Measurements from ENCODE around the gene ETFDH.

ETFDH gene

GRCh38 chr4:158669310-158669709 lies 2.8 kb upstream of the ETFDH start:
- TF ChIP-seq GATA2 (IDR thresholded peaks at IDR 0.05; ENCODE audit: low read depth, low read length) (no peak), GATA3 (IDR thresholded peaks at IDR 0.05; ENCODE audit: low read depth, low read length) (no peak)

DNA sequence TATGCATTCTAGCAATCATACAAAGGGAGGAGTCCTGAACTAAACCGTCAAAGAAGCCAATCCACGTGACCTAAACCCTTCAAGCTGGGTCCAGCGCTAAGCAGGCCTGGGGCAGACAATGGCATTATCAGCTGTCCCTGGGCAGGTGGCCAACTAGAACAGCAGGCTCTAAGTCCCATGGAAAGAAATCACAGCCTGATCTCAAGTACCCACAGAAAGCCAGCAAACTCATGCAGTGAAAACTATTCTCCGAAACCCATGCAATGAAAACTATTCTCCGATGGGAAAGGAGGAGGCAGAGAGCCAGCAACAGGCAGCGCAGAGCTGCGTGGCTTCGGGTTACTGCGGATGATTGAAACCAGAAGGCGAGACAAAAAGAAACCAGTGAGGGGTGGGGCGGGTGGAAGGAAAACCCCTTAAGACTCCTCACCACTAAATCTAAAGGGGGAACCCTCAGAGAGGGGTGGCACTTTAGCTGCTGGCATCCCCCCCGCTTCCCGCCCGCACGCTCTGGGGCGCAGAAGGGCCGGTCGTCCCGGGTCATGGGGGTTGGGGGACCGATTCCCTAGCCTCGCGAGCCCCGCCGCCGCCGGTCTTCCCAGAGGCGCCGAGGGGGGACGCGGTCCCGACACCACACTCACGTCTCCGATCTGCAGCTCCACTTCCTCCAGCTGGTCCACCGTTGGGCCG lies 976 bp upstream of the ETFDH start:
- TF ChIP-seq GATA2 (IDR thresholded peaks at IDR 0.05; ENCODE audit: low read depth, low read length) (no peak), GATA3 (IDR thresholded peaks at IDR 0.05; ENCODE audit: low read depth, low read length) (no peak)

DNA sequence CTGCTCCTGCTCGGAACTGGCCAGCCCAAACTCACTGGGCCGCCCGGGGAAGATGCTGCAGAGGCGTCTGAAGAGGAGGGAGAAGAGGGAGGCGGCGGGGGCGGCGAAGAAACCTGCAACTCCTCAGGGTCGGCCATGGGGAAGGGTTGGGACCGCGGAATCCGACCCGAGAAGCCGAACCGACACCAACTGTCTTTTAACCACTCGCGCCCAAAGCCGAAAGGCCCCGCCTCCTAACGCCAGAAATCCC lies 506 bp upstream of the ETFDH start, which contains the start of gene C4orf46:
C4orf46 (minus strand) TSS at position 223 of the 250 bp plus-strand sequence; CDS start at position 137, 86 bp downstream.
- no peak for TF ChIP-seq GATA3 (IDR thresholded peaks at IDR 0.05; ENCODE audit: low read depth, low read length)
- no peak for TF ChIP-seq GATA2 (IDR thresholded peaks at IDR 0.05; ENCODE audit: low read depth, low read length)

GRCh38 chr4:158673633-158674032 lies 1.5 kb downstream of the ETFDH start:
- TF ChIP-seq GATA3 (IDR thresholded peaks at IDR 0.05; ENCODE audit: low read depth, low read length): no peak
- TF ChIP-seq GATA2 (IDR thresholded peaks at IDR 0.05; ENCODE audit: low read depth, low read length): no peak

DNA sequence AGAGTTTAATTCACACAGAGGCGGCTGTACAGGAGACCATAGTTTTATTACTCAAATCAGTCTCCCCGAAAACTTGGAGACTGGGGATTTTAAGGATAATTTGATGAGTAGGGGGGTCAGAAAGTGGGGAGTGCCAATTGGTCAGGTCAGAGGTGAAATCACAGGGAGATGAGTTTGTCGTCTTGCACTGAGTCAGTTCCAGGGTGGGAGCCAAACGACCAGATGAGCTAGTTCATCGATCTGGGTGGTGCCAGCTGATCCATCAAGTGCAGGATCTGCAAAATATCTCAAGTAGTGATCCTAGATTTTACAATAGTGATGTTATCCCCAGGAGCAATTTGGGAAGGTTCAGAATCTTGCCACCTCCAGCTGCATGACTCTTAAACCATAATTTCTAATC lies 4.0 kb downstream of the ETFDH start:
- no peak for TF ChIP-seq GATA2 (IDR thresholded peaks at IDR 0.05; ENCODE audit: low read depth, low read length)
- TF ChIP-seq GATA3 (IDR thresholded peaks at IDR 0.05; ENCODE audit: low read depth, low read length): no peak

- TF ChIP-seq GATA3 (IDR thresholded peaks at IDR 0.05; ENCODE audit: low read depth, low read length) (no peak), GATA2 (IDR thresholded peaks at IDR 0.05; ENCODE audit: low read depth, low read length) (no peak)
Observed at GRCh38 chr4:158678767-158679166, 6.7 kb downstream of the ETFDH start.

GRCh38 chr4:158681629-158682028 lies 9.5 kb downstream of the ETFDH start:
- TF ChIP-seq GATA2 (IDR thresholded peaks at IDR 0.05; ENCODE audit: low read depth, low read length) (no peak), GATA3 (IDR thresholded peaks at IDR 0.05; ENCODE audit: low read depth, low read length) (no peak)

DNA sequence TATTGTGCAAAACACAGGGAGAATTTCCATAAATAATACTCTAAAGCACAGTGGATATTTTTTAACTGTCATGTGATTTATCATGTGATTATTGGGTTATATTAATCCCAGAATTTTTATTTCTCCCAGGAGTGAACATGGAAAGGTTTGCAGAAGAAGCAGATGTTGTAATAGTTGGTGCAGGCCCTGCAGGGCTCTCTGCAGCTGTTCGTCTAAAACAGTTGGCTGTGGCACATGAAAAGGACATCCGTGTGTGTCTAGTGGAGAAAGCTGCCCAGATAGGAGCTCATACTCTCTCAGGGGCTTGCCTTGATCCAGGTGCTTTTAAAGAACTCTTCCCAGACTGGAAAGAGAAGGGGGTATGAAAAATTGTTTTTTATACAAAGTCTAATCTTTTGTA lies 10.0 kb downstream of the ETFDH start:
- no peak for TF ChIP-seq GATA3 (IDR thresholded peaks at IDR 0.05; ENCODE audit: low read depth, low read length)
- TF ChIP-seq GATA2 (IDR thresholded peaks at IDR 0.05; ENCODE audit: low read depth, low read length): no peak

- no peak for TF ChIP-seq GATA2 (IDR thresholded peaks at IDR 0.05; ENCODE audit: low read depth, low read length)
- TF ChIP-seq GATA3 (IDR thresholded peaks at IDR 0.05; ENCODE audit: low read depth, low read length): no peak
Observed at GRCh38 chr4:158688813-158689212, 16.7 kb downstream of the ETFDH start.

DNA sequence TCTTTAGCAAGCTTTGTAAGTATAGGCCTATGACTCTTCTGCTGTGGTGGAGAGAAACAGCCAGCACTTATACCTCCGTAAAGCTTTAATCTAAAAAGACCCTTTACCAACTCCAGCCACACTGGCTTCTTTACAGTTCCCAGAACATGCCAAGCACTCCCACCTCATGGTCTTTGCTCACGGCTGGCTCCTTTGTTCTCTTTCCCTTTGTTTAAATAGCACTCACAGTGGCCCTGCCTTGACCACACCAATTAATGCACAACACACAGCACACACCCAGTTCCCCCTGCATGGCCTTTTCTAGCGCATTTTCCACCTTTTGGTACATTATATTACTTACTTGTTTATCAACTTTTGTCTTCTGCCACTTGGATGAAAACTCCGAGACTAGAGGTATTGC lies 32.2 kb downstream of the ETFDH start:
- TF ChIP-seq GATA2 (IDR thresholded peaks at IDR 0.05; ENCODE audit: low read depth, low read length): no peak
- TF ChIP-seq GATA3 (IDR thresholded peaks at IDR 0.05; ENCODE audit: low read depth, low read length): no peak

- no peak for TF ChIP-seq GATA3 (IDR thresholded peaks at IDR 0.05; ENCODE audit: low read depth, low read length)
- TF ChIP-seq GATA2 (IDR thresholded peaks at IDR 0.05; ENCODE audit: low read depth, low read length): no peak
Observed at GRCh38 chr4:158710814-158711213, 38.7 kb downstream of the ETFDH start.

GRCh38 chr4:158714937-158715336 lies 42.8 kb downstream of the ETFDH start:
- TF ChIP-seq GATA3 (IDR thresholded peaks at IDR 0.05; ENCODE audit: low read depth, low read length) (no peak), GATA2 (IDR thresholded peaks at IDR 0.05; ENCODE audit: low read depth, low read length) (no peak)

DNA sequence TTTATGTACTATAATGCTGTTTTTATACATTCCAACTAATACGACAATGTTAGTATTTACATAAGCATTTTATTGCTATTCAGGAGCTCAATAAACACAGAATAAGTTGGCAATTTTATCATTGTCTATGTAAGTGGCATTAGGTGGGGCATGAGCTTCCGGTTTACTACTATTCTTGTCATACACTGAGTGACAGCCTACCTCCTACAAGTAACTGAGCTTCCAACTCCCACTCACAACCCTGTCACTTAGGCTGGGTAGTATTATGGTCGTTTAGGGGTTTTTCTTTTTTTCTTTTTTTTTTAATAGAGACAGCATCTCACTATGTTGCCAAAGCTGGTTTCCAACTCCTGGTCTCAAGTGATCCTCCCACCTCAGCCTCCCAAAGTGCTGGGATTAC lies 43.7 kb downstream of the ETFDH start:
- TF ChIP-seq GATA2 (IDR thresholded peaks at IDR 0.05; ENCODE audit: low read depth, low read length) (no peak), GATA3 (IDR thresholded peaks at IDR 0.05; ENCODE audit: low read depth, low read length) (no peak)

DNA sequence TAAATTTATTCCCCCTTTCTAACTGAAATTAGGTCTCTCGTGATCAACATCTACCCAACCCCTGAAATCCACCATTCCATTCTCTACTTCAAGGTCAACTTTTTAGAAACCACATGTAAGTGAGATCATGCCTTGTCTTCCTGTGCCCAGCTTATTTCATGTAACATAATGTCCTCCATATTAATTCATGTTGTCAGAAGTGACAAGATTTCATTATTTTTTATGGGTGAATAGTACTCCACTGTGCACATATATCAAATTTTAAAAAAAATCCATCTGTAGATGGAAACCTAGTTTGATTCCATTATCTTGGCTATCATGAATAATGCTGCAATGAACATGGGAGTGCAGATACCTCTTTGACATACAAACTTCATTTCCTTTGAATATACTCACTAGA lies 49.6 kb downstream of the ETFDH start:
- TF ChIP-seq GATA2 (IDR thresholded peaks at IDR 0.05; ENCODE audit: low read depth, low read length) (no peak), GATA3 (IDR thresholded peaks at IDR 0.05; ENCODE audit: low read depth, low read length) (no peak)

GRCh38 chr4:158722291-158722916 lies 50.3 kb downstream of the ETFDH start:
- TF ChIP-seq GATA2 (IDR thresholded peaks at IDR 0.05; ENCODE audit: low read depth, low read length) (no peak), GATA3 (IDR thresholded peaks at IDR 0.05; ENCODE audit: low read depth, low read length) (no peak)

Data from SH-SY5Y (cell line).